Esophagus muscularis mucosa (tissue), 4 donors: ENCODE results near the gene ATN1. TPM values are rescaled to one million over a fixed set of nuclear protein-coding genes. Genes with fewer than 3 reads are reported as not detected.

Experiments used
- DNase-seq: peaks from one replicate; pipeline ENCODE4 v3.0.0-alpha.2; 2017; ENCODE audit errors: extremely low spot score
- H3K27ac ChIP-seq, 4 donors: fragments of 200-600 bp; sonication (generic); replicated peaks in 1 of 4; 1 replicate in 3 of 4; 2 replicates in 1 of 4; pipeline ENCODE4 v1.5.1; 2016 to 2019; ENCODE audit warnings: mild to moderate bottlenecking in 1 of 4
- H3K27me3 ChIP-seq, 4 donors: fragments of 200-600 bp; sonication (generic); one replicate each; pipeline versions ENCODE4 v1.5.1 to v1.6.0; 2016 to 2019
- H3K36me3 ChIP-seq, 4 donors: fragments of 200-600 bp; sonication (generic); one replicate each; pipeline ENCODE4 v1.5.1; 2016 to 2019
- H3K4me1 ChIP-seq, 4 donors: fragments of 200-600 bp; sonication (generic); one replicate each; pipeline ENCODE4 v1.5.1; 2016 to 2019
- H3K4me3 ChIP-seq, 4 donors: fragments of 200-600 bp; sonication (generic); 1 replicate in 2 of 4; 2 replicates in 2 of 4; pipeline ENCODE4 v1.5.1; 2016 to 2019; ENCODE audit warnings: mild to moderate bottlenecking in 4 of 4, moderate library complexity in 1 of 4
- H3K9me3 ChIP-seq, 4 donors: fragments of 200-600 bp; sonication (generic); 1 replicate in 3 of 4; 2 replicates in 1 of 4; pipeline ENCODE4 v1.5.1; 2016 to 2019
- EP300 ChIP-seq: sonication (generic); formaldehyde crosslinking; IDR thresholded peaks from one replicate; pipeline ENCODE4 v1.6.1; 2017; ENCODE audit warnings: antibody characterized with exemption
- POLR2A ChIP-seq: fragments of 450-650 bp; IDR thresholded peaks from one replicate; pipeline ENCODE4 v1.6.1; 2017; ENCODE audit warnings: antibody characterized with exemption, moderate library complexity, mild to moderate bottlenecking, low read depth
- POLR2AphosphoS5 ChIP-seq, 2 donors: sonication (generic); formaldehyde crosslinking; IDR thresholded peaks; one replicate each; pipeline ENCODE4 v1.6.1; 2017; ENCODE audit warnings: antibody characterized with exemption in 2 of 2
- WGBS: methylation state at CpG from one replicate; pipeline ENCODE4 v1.1.5; 2018; 5-methylcytosine and 5-hydroxymethylcytosine counted together
- intact Hi-C: fragments of 100-400 bp; cut with DNase I; formaldehyde crosslinking; loops from one replicate; pipeline ENCODE4 v1.15.1; 2023
- total RNA-seq, 4 donors: library from RNA; depleted of rRNA; stranded (reverse); fragments of >200 nt; gene quantifications; one replicate each; pipeline versions ENCODE4 v1.1.0 to v1.2.1, GENCODE V29; 2016
- TF ChIP-seq, protein P1 (sequence below), 3 experiments: fragments of 200-600 bp in 2 of 3; fragments of 450-650 bp in 1 of 3; sonication (generic) in 2 of 3; IDR thresholded peaks; one replicate each; pipeline ENCODE4 v1.5.1; 2017 to 2019; ENCODE audit warnings: antibody characterized with exemption in 3 of 3, mild to moderate bottlenecking in 2 of 3, moderate library complexity in 1 of 3

Gene ATN1
- total RNA-seq, 4 donors from 2014 or later = 72.2 to 163 (median 92.4) TPM

GRCh38 chr12:6961695-6962284, 34.0 kb downstream of the ATN1 start:
- H3K27ac ChIP-seq = peak overlapping the region; percentile 61 to 84 (median 71)
- H3K4me3 ChIP-seq = peak overlapping the region; percentile 18 to 30 (median 21)
- no peak for TF ChIP-seq POLR2AphosphoS5 (IDR thresholded peaks at IDR 0.05)
- TF ChIP-seq, protein P1, sequence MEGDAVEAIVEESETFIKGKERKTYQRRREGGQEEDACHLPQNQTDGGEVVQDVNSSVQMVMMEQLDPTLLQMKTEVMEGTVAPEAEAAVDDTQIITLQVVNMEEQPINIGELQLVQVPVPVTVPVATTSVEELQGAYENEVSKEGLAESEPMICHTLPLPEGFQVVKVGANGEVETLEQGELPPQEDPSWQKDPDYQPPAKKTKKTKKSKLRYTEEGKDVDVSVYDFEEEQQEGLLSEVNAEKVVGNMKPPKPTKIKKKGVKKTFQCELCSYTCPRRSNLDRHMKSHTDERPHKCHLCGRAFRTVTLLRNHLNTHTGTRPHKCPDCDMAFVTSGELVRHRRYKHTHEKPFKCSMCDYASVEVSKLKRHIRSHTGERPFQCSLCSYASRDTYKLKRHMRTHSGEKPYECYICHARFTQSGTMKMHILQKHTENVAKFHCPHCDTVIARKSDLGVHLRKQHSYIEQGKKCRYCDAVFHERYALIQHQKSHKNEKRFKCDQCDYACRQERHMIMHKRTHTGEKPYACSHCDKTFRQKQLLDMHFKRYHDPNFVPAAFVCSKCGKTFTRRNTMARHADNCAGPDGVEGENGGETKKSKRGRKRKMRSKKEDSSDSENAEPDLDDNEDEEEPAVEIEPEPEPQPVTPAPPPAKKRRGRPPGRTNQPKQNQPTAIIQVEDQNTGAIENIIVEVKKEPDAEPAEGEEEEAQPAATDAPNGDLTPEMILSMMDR (IDR thresholded peaks at IDR 0.05) = peak in 2 of 3 experiments; percentile 23 to 52
- no peak for TF ChIP-seq EP300
- H3K9me3 ChIP-seq = no peaks in the 10 kb centered on the region
- 16% methylated on average over 9 of the region's 16 CpGs for WGBS
- DNase-seq = no peak
- intact Hi-C loops = no loop called here
- H3K4me1 ChIP-seq = peaks cover 47 to 65% (median 52%) of the 10 kb centered on the region in 4 donors
- no peaks in the 10 kb centered on the region for H3K27me3 ChIP-seq
- H3K36me3 ChIP-seq = peaks cover 15 to 22% (median 19%) of the 10 kb centered on the region in 4 donors

GRCh38 chr12:6962285-6963015, 34.7 kb downstream of the ATN1 start:
- Histone ChIP-seq H3K4me1 (peaks cover 47 to 65% (median 52%) of the 10 kb centered on the region in 4 donors), H3K27me3 (no peaks in the 10 kb centered on the region), H3K4me3 (peak overlapping the region in 3 of 4 donors; percentile 12 to 30 (median 18)), H3K9me3 (no peaks in the 10 kb centered on the region), H3K36me3 (peaks cover 22 to 28% (median 25%) of the 10 kb centered on the region in 4 donors), H3K27ac (peak overlapping the region; percentile 61 to 84 (median 71))
- WGBS = 66% methylated on average over 18 of the region's 25 CpGs
- DNase-seq = no peak
- intact Hi-C loops = no loop called here
- TF ChIP-seq POLR2A = no peak
- TF ChIP-seq POLR2AphosphoS5 (IDR thresholded peaks at IDR 0.05) = no peak
- no peak for TF ChIP-seq EP300
- TF ChIP-seq, protein P1 (IDR thresholded peaks at IDR 0.05) = peak in 1 of 3 experiments; percentile 3

DNA sequence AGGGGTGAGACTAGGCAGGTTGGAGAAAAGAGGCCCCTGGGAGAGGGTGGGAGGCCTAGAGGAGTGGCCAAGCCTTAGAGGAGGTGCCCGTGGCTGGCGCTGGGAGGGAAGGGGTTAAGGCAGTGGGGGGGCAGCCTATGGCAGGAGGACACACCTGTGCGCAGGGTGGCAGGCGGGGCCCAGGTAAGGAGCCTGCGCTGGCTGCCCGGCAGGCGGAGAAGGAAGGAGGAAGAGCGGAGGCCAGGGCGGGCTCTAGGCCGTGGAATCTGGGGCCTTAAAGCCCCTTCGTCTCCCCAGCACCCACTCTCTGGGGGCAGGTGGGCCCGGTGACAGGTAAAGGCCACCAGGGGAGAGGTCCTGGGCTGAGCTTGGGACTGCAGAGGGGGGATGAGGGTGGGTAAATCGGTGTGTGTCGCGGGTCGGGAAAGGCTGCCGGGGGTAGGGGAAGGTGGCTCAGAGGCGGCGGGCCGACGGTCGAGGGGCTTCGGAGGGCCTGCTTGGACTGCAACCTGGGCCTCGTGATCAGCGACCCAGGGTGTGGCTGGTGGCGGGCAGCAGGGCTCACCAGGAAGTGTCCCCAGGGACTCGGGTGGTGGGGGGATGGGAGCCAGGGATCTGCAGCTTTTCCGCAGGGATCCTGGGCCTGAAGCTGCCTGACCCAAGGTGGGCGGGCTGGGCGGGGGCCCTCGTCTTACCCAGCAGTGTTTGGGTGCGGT, 35.4 kb downstream of the ATN1 start:
- DNase-seq = no peak
- Histone ChIP-seq H3K27me3 (no peaks in the 10 kb centered on the region), H3K36me3 (peaks cover 29 to 36% (median 32%) of the 10 kb centered on the region in 4 donors), H3K9me3 (no peaks in the 10 kb centered on the region), H3K4me1 (peaks cover 47 to 69% (median 55%) of the 10 kb centered on the region in 4 donors), H3K27ac (peak overlapping the region; percentile 61 to 84 (median 71)), H3K4me3 (peak overlapping the region in 1 of 4 donors; percentile 32)
- whole genome bisulfite sequencing = 76% methylated on average over 23 of the region's 32 CpGs
- no peak for TF ChIP-seq EP300
- no peak for TF ChIP-seq POLR2AphosphoS5 (IDR thresholded peaks at IDR 0.05)
- TF ChIP-seq POLR2A = no peak
- TF ChIP-seq, protein P1 (IDR thresholded peaks at IDR 0.05) = no peak
- intact Hi-C loops = no loop called here

DNA sequence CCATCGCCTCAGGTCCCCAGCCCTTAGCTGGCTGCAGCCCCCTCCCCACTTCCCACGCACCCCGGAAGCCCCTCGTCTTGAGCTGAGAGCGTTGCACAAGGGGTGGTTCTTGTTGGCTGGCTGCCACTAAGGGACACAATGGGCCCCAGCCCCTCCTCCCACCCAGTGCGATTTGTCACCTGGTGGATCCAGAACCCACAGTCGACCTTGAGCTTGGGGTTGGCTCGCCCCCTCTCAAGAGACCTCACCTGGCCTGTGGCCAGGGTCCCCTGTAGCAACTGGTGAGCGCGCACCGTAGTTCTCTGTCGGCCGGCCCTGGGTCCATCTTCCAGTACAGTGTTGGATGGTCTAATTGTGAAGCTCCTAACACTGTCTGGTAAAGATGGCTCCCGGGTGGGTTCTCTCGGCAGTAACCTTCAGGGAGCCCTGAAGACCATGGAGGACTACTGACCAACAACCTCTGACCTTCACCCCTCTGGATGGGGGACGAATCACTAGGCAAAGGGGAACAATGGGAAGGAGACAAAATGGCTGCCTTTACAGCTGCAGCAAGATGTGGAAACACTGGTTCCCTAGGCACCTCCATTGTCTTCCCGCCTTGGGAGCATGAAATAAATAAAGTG, 36.1 kb downstream of the ATN1 start:
- 72% methylated on average over 16 of the region's 17 CpGs for WGBS
- Histone ChIP-seq H3K36me3 (peaks cover 36 to 43% (median 39%) of the 10 kb centered on the region in 4 donors), H3K4me1 (peaks cover 48 to 69% (median 59%) of the 10 kb centered on the region in 4 donors), H3K27ac (peak overlapping the region; percentile 70 to 84 (median 75)), H3K27me3 (no peaks in the 10 kb centered on the region), H3K9me3 (no peaks in the 10 kb centered on the region), H3K4me3 (peak overlapping the region in 1 of 4 donors; percentile 32)
- intact Hi-C loops = no loop called here
- TF ChIP-seq EP300 = no peak
- TF ChIP-seq, protein P1 (IDR thresholded peaks at IDR 0.05) = no peak
- no peak for TF ChIP-seq POLR2AphosphoS5 (IDR thresholded peaks at IDR 0.05)
- TF ChIP-seq POLR2A = no peak
- no peak for DNase-seq
